ENCODE data around the gene PLCE1.

DNA sequence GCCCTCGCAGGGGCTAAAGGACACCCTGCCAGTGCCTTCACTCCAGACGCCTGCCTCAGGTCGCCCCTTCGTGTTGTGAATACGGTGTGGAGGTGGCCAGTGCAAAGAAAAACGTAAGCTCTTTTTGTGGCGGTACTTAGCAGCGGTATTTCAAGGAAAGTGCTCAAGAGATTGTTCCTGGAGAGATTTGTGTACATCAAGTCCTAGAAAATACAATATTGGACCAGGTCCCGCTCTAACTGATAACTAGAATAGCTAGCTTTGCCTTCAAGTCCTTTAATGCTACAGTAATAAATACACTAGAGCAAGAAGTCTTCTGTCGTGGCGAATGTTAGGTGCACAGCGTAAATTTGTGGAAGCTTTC, 689 bp downstream of the PLCE1 start:
- TF ChIP-seq, protein P1, sequence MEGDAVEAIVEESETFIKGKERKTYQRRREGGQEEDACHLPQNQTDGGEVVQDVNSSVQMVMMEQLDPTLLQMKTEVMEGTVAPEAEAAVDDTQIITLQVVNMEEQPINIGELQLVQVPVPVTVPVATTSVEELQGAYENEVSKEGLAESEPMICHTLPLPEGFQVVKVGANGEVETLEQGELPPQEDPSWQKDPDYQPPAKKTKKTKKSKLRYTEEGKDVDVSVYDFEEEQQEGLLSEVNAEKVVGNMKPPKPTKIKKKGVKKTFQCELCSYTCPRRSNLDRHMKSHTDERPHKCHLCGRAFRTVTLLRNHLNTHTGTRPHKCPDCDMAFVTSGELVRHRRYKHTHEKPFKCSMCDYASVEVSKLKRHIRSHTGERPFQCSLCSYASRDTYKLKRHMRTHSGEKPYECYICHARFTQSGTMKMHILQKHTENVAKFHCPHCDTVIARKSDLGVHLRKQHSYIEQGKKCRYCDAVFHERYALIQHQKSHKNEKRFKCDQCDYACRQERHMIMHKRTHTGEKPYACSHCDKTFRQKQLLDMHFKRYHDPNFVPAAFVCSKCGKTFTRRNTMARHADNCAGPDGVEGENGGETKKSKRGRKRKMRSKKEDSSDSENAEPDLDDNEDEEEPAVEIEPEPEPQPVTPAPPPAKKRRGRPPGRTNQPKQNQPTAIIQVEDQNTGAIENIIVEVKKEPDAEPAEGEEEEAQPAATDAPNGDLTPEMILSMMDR (IDR thresholded peaks at IDR 0.05), result no peak
- no peak for TF ChIP-seq POLR2A (IDR thresholded peaks at IDR 0.05)
